HepG2 (cell line): ENCODE data around the gene THADA. TPM values are rescaled to one million over a fixed set of nuclear protein-coding genes. Genes with fewer than 3 reads are reported as not detected.
A peak's percentile ranks its signal among the peaks of the same experiment; 100 is the strongest.

Experiments used
- ATAD3A ChIP-seq: sonication (generic); formaldehyde crosslinking; IDR thresholded peaks from 2 replicates; pipeline ENCODE4 v1.4.0; 2020; ENCODE audit warnings: missing genetic modification reagents
- ETV5 ChIP-seq: IDR thresholded peaks from 2 replicates; pipeline ENCODE4 v1.6.1; 2018; ENCODE audit warnings: missing biosample characterization, missing genetic modification reagents, inconsistent platforms, borderline replicate concordance
- GTF3A ChIP-seq: sonication (generic); formaldehyde crosslinking; conservative IDR thresholded peaks from 2 replicates; pipeline ENCODE4 v1.4.0; 2020; ENCODE audit warnings: mild to moderate bottlenecking, missing genetic modification reagents
- HBP1 ChIP-seq: IDR thresholded peaks from 2 replicates; pipeline ENCODE4 v1.6.1; 2016; ENCODE audit warnings: low read depth, control low read depth
- KMT2A ChIP-seq: sonication (generic); formaldehyde crosslinking; IDR thresholded peaks from 2 replicates; pipeline ENCODE4 v1.4.0; 2020; ENCODE audit warnings: missing genetic modification reagents
- NFE2 ChIP-seq: sonication (generic); formaldehyde crosslinking; IDR thresholded peaks from 2 replicates; pipeline ENCODE4 v1.4.0; 2020; ENCODE audit warnings: missing genetic modification reagents
- RELA ChIP-seq: sonication (generic); formaldehyde crosslinking; IDR thresholded peaks from 2 replicates; pipeline ENCODE4 v1.4.0; 2020; ENCODE audit warnings: missing genetic modification reagents
- TBP ChIP-seq: sonication (generic); formaldehyde crosslinking; IDR thresholded peaks from 2 replicates; pipeline ENCODE4 v1.5.0; 2020; ENCODE audit warnings: missing genetic modification reagents
- TFDP1 ChIP-seq: IDR thresholded peaks from 2 replicates; pipeline ENCODE4 v1.6.1; 2016; ENCODE audit warnings: missing compliant biosample characterization, missing genetic modification reagents, borderline replicate concordance
- ZBTB42 ChIP-seq: sonication (generic); formaldehyde crosslinking; IDR thresholded peaks from 2 replicates; pipeline ENCODE4 v1.5.0; 2020; ENCODE audit warnings: mild to moderate bottlenecking, missing genetic modification reagents
- ZFP82 ChIP-seq: sonication (generic); formaldehyde crosslinking; IDR thresholded peaks from 2 replicates; pipeline ENCODE4 v1.5.1; 2020; ENCODE audit warnings: mild to moderate bottlenecking, missing genetic modification reagents, borderline replicate concordance
- ZFYVE20 ChIP-seq: sonication (generic); formaldehyde crosslinking; IDR thresholded peaks from 2 replicates; pipeline ENCODE4 v1.8.0; 2023; ENCODE audit warnings: low read depth, mild to moderate bottlenecking, moderate library complexity, missing genetic modification reagents, borderline replicate concordance
- ZNF263 ChIP-seq: sonication (generic); formaldehyde crosslinking; IDR thresholded peaks from 2 replicates; pipeline ENCODE4 v1.4.0; 2020; ENCODE audit warnings: missing genetic modification reagents
- ZNF446 ChIP-seq: sonication (generic); formaldehyde crosslinking; IDR thresholded peaks from 2 replicates; pipeline ENCODE4 v1.5.0; 2020; ENCODE audit warnings: mild to moderate bottlenecking, missing genetic modification reagents
- ZNF616 ChIP-seq: sonication (generic); formaldehyde crosslinking; IDR thresholded peaks from 2 replicates; pipeline ENCODE4 v1.5.0; 2020; ENCODE audit warnings: low read depth, mild to moderate bottlenecking, missing genetic modification reagents
- ZNF660 ChIP-seq: sonication (generic); formaldehyde crosslinking; IDR thresholded peaks from 2 replicates; pipeline ENCODE4 v1.5.1; 2020; ENCODE audit warnings: mild to moderate bottlenecking, low read depth, missing genetic modification reagents, borderline replicate concordance
- polyA plus RNA-seq, 8 experiments: library from polyadenylated mRNA; depleted of rRNA in 3 of 8; stranded (reverse) in 7 of 8; unstranded in 1 of 8; fragments of >200 nt; fragmentation: Illumina TruSeq in 4 of 8; extraction: Trizol in 4 of 8; gene quantifications; 2 replicates each; pipeline versions ENCODE4 v1.2.1 to v1.2.3, GENCODE V29; 2011 to 2016; ENCODE audit warnings: low read depth in 4 of 8, missing spikeins in 1 of 8, mixed read lengths in 1 of 8; ENCODE audit not compliant: insufficient read depth in 1 of 8
- total RNA-seq, 5 experiments: library from RNA; depleted of rRNA; stranded (reverse); fragments of >200 nt; fragmentation: Illumina TruSeq; extraction: Trizol; gene quantifications; 2 replicates each; pipeline ENCODE4 v1.2.3, GENCODE V29; 2016; ENCODE audit warnings: low read depth in 1 of 5
- TF ChIP-seq, protein P1 (sequence below): sonication (generic); formaldehyde crosslinking; IDR thresholded peaks from 2 replicates; pipeline ENCODE4 v1.5.1; 2020; ENCODE audit warnings: missing genetic modification reagents, mild to moderate bottlenecking, borderline replicate concordance
- TF ChIP-seq, protein P2 (sequence below): sonication (generic); formaldehyde crosslinking; IDR thresholded peaks from 2 replicates; pipeline ENCODE4 v1.5.0; 2020; ENCODE audit warnings: mild to moderate bottlenecking, missing genetic modification reagents, borderline replicate concordance

THADA gene
- total and polyA plus RNA-seq, 2 of the 13 experiments (the other 11 are each of a cell fraction or from before 2014, with no cell fraction given) = 12.7 to 21.7 TPM

- TF ChIP-seq TBP (CRISPR knock-in tag) (no peak), ATAD3A (CRISPR knock-in tag) (no peak), ZNF660 (no peak), GTF3A (CRISPR knock-in tag) (no peak), ZFYVE20 (CRISPR knock-in tag) (peak; percentile 54; the same call in 1 of the 2 replicates), KMT2A (peak; percentile 89), NFE2 (CRISPR knock-in tag) (no peak), TFDP1 (CRISPR knock-in tag) (peak; percentile 73; the same call in 1 of the 2 replicates), ZBTB42 (CRISPR knock-in tag) (no peak), ZNF263 (CRISPR knock-in tag) (no peak), ETV5 (CRISPR knock-in tag) (0 out of 2 replicates have a peak, but pooled peaks have one; percentile 28), ZFP82 (CRISPR knock-in tag) (no peak; the same call in 1 of the 2 replicates), ZNF616 (CRISPR knock-in tag) (no peak), HBP1 (CRISPR knock-in tag) (0 out of 2 replicates have a peak, but pooled peaks have one; percentile 5), ZNF446 (CRISPR knock-in tag) (peak; percentile 71; the same call in 1 of the 2 replicates), RELA (CRISPR knock-in tag) (no peak)
- TF ChIP-seq, protein P1, sequence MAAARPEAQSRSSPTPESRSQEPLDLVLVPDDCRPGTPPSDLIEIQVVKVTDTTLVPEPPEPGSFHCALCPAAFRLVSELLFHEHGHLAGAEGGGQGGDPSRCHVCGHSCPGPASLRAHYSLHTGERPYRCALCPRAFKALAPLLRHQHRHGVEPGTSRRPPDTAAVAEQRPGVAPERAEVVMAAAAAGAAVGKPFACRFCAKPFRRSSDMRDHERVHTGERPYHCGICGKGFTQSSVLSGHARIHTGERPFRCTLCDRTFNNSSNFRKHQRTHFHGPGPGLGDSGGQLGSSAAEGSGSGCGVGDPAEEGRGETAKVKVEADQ = peak; percentile 6; the same call in 1 of the 2 replicates
- TF ChIP-seq, protein P2, sequence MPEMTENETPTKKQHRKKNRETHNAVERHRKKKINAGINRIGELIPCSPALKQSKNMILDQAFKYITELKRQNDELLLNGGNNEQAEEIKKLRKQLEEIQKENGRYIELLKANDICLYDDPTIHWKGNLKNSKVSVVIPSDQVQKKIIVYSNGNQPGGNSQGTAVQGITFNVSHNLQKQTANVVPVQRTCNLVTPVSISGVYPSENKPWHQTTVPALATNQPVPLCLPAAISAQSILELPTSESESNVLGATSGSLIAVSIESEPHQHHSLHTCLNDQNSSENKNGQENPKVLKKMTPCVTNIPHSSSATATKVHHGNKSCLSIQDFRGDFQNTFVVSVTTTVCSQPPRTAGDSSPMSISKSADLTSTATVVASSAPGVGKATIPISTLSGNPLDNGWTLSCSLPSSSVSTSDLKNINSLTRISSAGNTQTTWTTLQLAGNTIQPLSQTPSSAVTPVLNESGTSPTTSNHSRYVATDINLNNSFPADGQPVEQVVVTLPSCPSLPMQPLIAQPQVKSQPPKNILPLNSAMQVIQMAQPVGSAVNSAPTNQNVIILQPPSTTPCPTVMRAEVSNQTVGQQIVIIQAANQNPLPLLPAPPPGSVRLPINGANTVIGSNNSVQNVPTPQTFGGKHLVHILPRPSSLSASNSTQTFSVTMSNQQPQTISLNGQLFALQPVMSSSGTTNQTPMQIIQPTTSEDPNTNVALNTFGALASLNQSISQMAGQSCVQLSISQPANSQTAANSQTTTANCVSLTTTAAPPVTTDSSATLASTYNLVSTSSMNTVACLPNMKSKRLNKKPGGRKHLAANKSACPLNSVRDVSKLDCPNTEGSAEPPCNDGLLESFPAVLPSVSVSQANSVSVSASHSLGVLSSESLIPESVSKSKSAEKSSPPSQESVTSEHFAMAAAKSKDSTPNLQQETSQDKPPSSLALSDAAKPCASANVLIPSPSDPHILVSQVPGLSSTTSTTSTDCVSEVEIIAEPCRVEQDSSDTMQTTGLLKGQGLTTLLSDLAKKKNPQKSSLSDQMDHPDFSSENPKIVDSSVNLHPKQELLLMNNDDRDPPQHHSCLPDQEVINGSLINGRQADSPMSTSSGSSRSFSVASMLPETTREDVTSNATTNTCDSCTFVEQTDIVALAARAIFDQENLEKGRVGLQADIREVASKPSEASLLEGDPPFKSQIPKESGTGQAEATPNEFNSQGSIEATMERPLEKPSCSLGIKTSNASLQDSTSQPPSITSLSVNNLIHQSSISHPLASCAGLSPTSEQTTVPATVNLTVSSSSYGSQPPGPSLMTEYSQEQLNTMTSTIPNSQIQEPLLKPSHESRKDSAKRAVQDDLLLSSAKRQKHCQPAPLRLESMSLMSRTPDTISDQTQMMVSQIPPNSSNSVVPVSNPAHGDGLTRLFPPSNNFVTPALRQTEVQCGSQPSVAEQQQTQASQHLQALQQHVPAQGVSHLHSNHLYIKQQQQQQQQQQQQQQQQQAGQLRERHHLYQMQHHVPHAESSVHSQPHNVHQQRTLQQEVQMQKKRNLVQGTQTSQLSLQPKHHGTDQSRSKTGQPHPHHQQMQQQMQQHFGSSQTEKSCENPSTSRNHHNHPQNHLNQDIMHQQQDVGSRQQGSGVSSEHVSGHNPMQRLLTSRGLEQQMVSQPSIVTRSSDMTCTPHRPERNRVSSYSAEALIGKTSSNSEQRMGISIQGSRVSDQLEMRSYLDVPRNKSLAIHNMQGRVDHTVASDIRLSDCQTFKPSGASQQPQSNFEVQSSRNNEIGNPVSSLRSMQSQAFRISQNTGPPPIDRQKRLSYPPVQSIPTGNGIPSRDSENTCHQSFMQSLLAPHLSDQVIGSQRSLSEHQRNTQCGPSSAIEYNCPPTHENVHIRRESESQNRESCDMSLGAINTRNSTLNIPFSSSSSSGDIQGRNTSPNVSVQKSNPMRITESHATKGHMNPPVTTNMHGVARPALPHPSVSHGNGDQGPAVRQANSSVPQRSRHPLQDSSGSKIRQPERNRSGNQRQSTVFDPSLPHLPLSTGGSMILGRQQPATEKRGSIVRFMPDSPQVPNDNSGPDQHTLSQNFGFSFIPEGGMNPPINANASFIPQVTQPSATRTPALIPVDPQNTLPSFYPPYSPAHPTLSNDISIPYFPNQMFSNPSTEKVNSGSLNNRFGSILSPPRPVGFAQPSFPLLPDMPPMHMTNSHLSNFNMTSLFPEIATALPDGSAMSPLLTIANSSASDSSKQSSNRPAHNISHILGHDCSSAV (CRISPR knock-in tag) = no peak
Observed at GRCh38 chr2:43225093-43225787, 370.6 kb downstream of the THADA start (continued).
